GM12872 (cell line): ENCODE results near the gene EIF2S2.

Source experiments
- TF ChIP-seq, protein P1 (sequence below): IDR thresholded peaks from 3 replicates; pipeline ENCODE4 v1.5.1; 2011; ENCODE audit warnings: low read depth, mild to moderate bottlenecking, low read length, moderate library complexity; ENCODE audit not compliant: insufficient read depth

The EIF2S2 gene

DNA sequence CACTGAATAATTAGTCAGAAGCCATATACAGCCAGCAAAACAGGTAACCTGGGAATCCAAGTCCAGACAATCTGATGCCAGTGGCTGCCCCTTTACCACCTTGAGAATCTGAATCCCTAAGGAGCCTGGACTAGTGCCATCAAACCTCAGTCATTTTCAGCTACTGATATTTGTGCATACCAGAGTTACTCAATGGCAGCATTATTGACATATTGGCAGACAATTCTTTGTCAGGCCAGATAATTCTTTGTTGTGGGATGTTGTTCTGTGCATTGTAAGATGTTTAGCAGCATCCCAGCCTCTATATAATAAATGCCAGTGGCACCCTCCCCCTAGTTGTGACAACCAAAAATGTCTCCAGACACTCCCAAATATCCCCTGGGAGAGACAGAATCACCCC, 3.2 kb upstream of the EIF2S2 start:
- TF ChIP-seq, protein P1, sequence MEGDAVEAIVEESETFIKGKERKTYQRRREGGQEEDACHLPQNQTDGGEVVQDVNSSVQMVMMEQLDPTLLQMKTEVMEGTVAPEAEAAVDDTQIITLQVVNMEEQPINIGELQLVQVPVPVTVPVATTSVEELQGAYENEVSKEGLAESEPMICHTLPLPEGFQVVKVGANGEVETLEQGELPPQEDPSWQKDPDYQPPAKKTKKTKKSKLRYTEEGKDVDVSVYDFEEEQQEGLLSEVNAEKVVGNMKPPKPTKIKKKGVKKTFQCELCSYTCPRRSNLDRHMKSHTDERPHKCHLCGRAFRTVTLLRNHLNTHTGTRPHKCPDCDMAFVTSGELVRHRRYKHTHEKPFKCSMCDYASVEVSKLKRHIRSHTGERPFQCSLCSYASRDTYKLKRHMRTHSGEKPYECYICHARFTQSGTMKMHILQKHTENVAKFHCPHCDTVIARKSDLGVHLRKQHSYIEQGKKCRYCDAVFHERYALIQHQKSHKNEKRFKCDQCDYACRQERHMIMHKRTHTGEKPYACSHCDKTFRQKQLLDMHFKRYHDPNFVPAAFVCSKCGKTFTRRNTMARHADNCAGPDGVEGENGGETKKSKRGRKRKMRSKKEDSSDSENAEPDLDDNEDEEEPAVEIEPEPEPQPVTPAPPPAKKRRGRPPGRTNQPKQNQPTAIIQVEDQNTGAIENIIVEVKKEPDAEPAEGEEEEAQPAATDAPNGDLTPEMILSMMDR, result no peak

DNA sequence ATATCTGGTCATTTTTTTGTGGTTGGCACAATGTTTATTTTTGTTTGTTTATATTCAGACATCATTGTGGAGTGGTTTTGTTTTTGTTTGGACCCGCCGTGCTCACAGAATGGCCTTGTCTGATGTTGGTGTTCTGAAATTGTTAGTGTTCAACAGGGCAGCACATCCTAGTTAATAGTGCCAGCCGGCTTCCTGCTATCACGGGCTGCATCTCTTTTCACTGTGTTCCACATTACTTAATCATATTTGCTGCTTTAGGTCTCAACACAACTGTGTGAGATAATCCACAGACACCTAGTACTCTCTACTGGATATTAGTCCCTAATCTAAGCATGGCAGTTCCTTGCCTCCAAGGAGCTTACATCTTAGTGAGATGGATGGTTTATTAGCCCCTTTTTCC, 2.8 kb upstream of the EIF2S2 start:
- TF ChIP-seq, protein P1, result no peak

DNA sequence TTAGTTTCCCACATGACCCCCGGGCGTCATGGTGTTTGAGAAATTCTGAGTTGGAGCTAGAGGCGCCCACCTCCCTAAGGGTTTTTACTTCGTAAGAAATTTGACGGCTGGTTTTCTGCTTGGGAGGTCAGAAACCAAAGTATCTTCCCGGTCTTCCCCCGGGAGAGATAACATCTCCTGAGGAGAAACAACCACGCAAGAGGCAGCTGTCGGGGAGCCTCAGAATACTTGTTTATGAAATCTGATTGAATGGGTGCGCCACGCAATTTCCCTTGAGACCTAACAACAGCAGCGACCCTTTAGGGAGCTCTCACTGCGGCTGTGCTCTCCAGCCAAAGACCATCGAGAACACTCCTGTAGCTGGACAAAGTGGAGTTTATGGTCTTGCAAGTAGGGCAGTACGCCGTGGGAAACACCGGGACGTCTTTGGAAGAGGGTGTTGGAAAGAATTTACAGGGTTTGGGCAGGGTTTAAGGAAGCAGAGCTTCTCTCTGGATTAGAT, 608 bp upstream of the EIF2S2 start:
- TF ChIP-seq, protein P1, result no peak

DNA sequence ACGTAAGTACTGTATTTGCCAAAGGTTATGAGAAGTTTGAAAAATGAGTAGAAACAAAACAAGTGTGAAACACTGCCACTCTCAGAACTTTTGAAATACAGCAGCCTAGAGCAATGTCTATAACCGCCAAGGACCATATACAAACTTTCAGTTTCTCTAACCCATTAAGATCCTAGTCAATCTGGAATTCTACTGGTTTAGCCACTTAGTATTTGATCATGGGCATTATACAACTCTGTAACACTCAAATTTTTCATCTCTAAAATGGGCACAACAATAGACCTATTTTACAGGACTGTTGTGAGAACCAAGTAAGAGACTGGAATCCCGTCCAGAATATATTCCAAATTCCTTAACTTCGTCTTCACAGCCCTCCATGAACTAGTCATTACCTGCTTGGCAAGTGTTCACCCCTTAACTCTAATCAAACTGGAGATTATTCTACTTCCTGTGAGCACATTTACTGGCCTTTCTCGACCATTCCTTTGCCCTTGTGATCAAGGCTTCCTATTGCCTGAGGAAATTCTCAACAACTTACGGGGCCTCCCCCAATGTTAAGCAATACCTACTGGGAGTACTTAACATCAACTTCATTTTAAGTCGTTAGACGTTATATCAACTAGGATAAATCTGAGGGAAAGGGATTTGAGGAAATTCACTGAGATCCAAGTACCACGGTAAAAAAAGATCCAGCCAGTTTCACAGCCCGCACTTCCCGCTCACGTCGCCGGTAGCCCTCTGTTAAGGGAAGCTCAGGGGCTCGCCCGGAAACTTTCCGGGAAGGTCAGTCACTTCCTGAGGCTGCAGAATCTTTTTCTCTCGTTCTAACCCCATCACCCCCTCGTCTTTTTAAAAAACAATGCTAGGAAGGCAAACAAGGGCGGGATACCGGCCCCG, 1.1 kb downstream of the EIF2S2 start:
- TF ChIP-seq, protein P1, result no peak

DNA sequence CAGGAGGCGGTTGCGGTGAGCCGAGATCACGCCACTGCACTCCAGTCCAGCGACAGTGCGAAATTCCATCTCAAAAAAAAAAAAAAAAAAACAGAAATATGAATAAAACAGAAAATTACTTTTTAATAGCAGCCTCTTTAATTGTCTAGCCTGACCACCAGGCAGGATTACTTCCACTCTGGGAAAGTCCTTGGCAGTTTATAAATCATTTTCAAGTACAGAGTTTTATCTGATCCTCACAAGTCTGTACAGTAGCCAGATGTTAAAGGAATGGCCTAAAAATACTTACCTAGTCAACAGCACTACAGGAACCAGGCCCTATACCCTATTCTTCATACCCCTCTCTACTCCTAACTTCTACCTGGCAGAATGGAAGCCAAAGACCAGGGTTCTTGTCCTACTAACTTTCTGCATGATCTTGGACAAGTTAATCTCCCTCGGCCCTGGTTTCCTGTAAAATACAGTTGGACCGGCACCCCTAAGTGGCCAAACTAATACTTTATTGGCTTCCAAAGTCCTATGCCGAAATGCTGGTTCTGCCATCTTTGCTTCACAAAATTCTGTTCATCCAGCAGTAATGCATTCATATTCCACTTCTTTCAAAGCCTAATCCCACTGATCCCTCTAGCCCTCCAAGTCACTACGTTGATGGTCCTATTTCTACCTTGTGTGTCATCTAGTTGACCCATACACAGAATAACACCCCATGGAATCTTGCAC, 1.9 kb downstream of the EIF2S2 start:
- TF ChIP-seq, protein P1, result no peak

DNA sequence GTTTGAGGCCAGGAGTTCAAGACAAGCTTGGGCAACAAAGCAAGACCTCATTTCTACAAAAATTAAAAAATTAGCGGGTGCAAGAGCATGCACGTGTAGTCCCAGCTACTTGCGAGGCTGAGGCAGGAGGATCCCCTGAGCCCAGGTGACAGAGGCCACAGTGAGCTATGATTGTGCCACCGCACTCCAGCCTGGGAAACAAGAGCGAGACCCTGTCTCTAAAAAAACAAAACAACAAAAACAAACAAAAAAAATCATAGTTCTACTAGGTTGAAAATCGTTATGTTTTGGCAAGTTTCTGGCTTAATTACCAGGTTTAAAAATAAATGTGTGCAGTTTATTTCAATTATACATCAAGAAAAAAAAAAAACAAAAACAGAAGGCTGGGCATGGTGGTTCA, 2.6 kb downstream of the EIF2S2 start:
- TF ChIP-seq, protein P1, result no peak

DNA sequence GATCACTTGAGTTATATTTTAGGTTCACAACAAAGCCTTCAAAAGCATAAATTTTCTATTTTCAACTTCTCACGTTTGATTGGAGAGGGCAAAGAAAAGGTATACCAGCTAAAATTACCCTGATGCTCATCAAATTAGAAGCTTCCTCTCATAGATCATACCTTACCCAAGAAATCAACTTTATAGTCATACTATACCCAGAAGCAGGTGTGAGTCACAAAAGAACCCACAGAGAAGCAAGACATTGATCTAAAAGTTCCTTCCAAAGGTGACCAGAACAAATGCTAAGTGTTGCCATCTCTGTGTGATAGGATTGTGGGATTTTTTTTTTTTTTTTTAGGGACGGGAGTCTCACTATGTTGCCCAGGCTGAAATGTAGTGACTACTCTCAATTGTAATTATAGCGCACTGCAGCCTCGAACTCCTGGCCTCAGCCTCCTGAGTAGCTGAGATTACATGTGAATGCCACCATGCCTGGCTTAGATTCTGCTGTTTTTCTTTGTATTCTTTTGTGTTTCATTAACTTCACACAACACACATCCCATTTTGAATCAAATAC, 3.3 kb downstream of the EIF2S2 start:
- TF ChIP-seq, protein P1, result no peak
